GM12878 (cell line): ENCODE data around the gene HIRIP3. TPM values are rescaled to one million over a fixed set of nuclear protein-coding genes. Genes with fewer than 3 reads are reported as not detected.

ENCODE experiments used
- ATAC-seq: fragments of 200-7000 bp; cut with Tn5 transposase; 3 replicates; pipeline ENCODE4 v1.9.1; 2020; ENCODE audit warnings: mild to moderate bottlenecking, moderate library complexity
- BruUV-seq: library from RNA; stranded (reverse); fragments of 400-500 nt; replicated peaks from 2 replicates; lab custom pipeline; 2021; lab: Mats Ljungman, UMichigan
- CTCF ChIA-PET: fragments of 300-600 bp; sonication (Branson Sonifier 250); formaldehyde crosslinking; extraction: SDS; loops from one replicate; lab custom pipeline; 2021; ENCODE audit warnings: inconsistent platforms; lab: Yijun Ruan, JAX
- POLR2A ChIA-PET: fragments of 350-600 bp; formaldehyde crosslinking; extraction: SDS; loops from one replicate; lab custom pipeline; 2021; ENCODE audit warnings: inconsistent platforms; lab: Charles Lee
- RAD21 ChIA-PET: fragments of 300-600 bp; sonication (Branson Sonifier 250); formaldehyde crosslinking; loops from one replicate; lab custom pipeline; 2023; ENCODE audit warnings: antibody characterized with exemption; ENCODE audit not compliant: unreplicated experiment; lab: Charles Lee
- SMC1A ChIA-PET: fragments of 300-600 bp; sonication (Branson Sonifier 250); formaldehyde crosslinking; loops from one replicate; lab custom pipeline; 2023; ENCODE audit not compliant: unreplicated experiment, uncharacterized antibody; lab: Charles Lee
- DNase-seq: peaks from one replicate; pipeline ENCODE4 v3.0.0-alpha.2; 2011; ENCODE audit warnings: low read depth, low spot score
- FAIRE-seq: peaks from 3 replicates; lab custom pipeline; 2011; peaks lifted over from hg19 to GRCh38; lab: Jason Lieb, UNC
- H2AFZ ChIP-seq: 2 replicates; pipeline ENCODE4 v1.6.0; 2011; ENCODE audit warnings: low read depth, low read length, control low read depth; ENCODE audit not compliant: control insufficient read depth
- H3K27ac ChIP-seq: 2 replicates; pipeline ENCODE4 v1.5.1; 2011; ENCODE audit warnings: control low read depth; ENCODE audit not compliant: control insufficient read depth, insufficient read depth
- H3K27me3 ChIP-seq, 2 experiments: replicated peaks in 1 of 2; 2 replicates each; pipeline versions ENCODE4 v1.6.0 to v1.6.1; 2011; ENCODE audit warnings: low read length in 1 of 2; ENCODE audit not compliant: control insufficient read depth in 2 of 2, insufficient read depth in 2 of 2
- H3K36me3 ChIP-seq, 2 experiments: 2 replicates each; pipeline ENCODE4 v1.5.1; 2011; ENCODE audit warnings: low read length in 1 of 2; ENCODE audit not compliant: control insufficient read depth in 2 of 2, insufficient read depth in 2 of 2
- H3K4me1 ChIP-seq: 2 replicates; pipeline ENCODE4 v1.6.1; 2011; ENCODE audit warnings: mild to moderate bottlenecking, low read length, moderate library complexity, mixed read lengths; ENCODE audit not compliant: control insufficient read depth, insufficient read depth
- H3K4me2 ChIP-seq: 2 replicates; pipeline ENCODE4 v1.6.0; 2011; ENCODE audit warnings: control low read depth; ENCODE audit not compliant: control insufficient read depth, insufficient read depth
- H3K4me3 ChIP-seq: fragments of 200-600 bp; sonication (generic); 2 replicates; pipeline ENCODE4 v1.5.1; 2016
- H3K79me2 ChIP-seq: 2 replicates; pipeline ENCODE4 v1.6.0; 2011; ENCODE audit warnings: low read length; ENCODE audit not compliant: control insufficient read depth, insufficient read depth
- H3K9ac ChIP-seq: 2 replicates; pipeline ENCODE4 v1.8.0; 2011; ENCODE audit warnings: low read length, control low read depth, mixed read lengths; ENCODE audit not compliant: control insufficient read depth, insufficient read depth
- H3K9me3 ChIP-seq: replicated peaks from 3 replicates; pipeline ENCODE4 v1.5.1; 2011; ENCODE audit warnings: mild to moderate bottlenecking, low read length; ENCODE audit not compliant: control insufficient read depth, insufficient read depth
- H4K20me1 ChIP-seq: 2 replicates; pipeline ENCODE4 v1.6.0; 2011; ENCODE audit not compliant: control insufficient read depth, insufficient read depth
- FOS ChIP-seq: IDR thresholded peaks from 3 replicates; pipeline ENCODE4 v1.6.1; 2011; ENCODE audit warnings: borderline replicate concordance; ENCODE audit not compliant: insufficient read length; ENCODE audit errors: extremely low read depth
- JUND ChIP-seq: IDR thresholded peaks from 2 replicates; pipeline ENCODE4 v1.6.1; 2012; ENCODE audit warnings: low read depth, mild to moderate bottlenecking, low read length, improper control_type of control experiment, moderate library complexity
- MEF2B ChIP-seq: fragments of 450-650 bp; IDR thresholded peaks from 2 replicates; pipeline ENCODE4 v1.6.1; 2018; ENCODE audit warnings: mild to moderate bottlenecking, moderate library complexity; ENCODE audit not compliant: partially characterized antibody, poor library complexity, severe bottlenecking
- MXI1 ChIP-seq: fragments of 150-350 bp; IDR thresholded peaks from 2 replicates; pipeline ENCODE4 v1.6.1; 2011; ENCODE audit warnings: low read depth, mild to moderate bottlenecking, inconsistent platforms, low read length, improper control_type of control experiment
- NFXL1 ChIP-seq: fragments of 450-650 bp; IDR thresholded peaks from 2 replicates; pipeline ENCODE4 v1.6.1; 2017; ENCODE audit warnings: antibody characterized with exemption, mild to moderate bottlenecking, borderline replicate concordance
- NR2F1 ChIP-seq: fragments of 450-650 bp; conservative IDR thresholded peaks from 2 replicates; pipeline ENCODE4 v1.6.1; 2017; ENCODE audit warnings: mild to moderate bottlenecking
- RFX5 ChIP-seq: IDR thresholded peaks from 2 replicates; pipeline ENCODE4 v1.6.1; 2011; ENCODE audit warnings: low read depth, low read length, improper control_type of control experiment
- SPI1 ChIP-seq: IDR thresholded peaks from 2 replicates; pipeline ENCODE4 v1.6.1; 2011; ENCODE audit warnings: low read depth, mild to moderate bottlenecking, low read length, moderate library complexity, borderline replicate concordance; ENCODE audit not compliant: insufficient read depth
- STAT3 ChIP-seq: IDR thresholded peaks from 2 replicates; pipeline ENCODE4 v1.6.1; 2011; ENCODE audit warnings: low read depth, low read length, improper control_type of control experiment
- TBL1XR1 ChIP-seq: IDR thresholded peaks from 2 replicates; pipeline ENCODE4 v1.6.1; 2012; ENCODE audit warnings: low read depth, low read length, improper control_type of control experiment
- TCF7 ChIP-seq: IDR thresholded peaks from 2 replicates; pipeline ENCODE4 v1.6.1; 2014; ENCODE audit warnings: antibody characterized with exemption, borderline replicate concordance
- YY1 ChIP-seq: IDR thresholded peaks from 2 replicates; pipeline ENCODE4 v1.6.1; 2011; ENCODE audit warnings: low read depth, mild to moderate bottlenecking, low read length
- ZNF274 ChIP-seq: IDR thresholded peaks from one replicate; pipeline ENCODE4 v1.8.0; 2011; ENCODE audit not compliant: insufficient read length, insufficient read depth
- ZZZ3 ChIP-seq: IDR thresholded peaks from 2 replicates; pipeline ENCODE4 v1.6.1; 2011; ENCODE audit warnings: low read depth; ENCODE audit not compliant: control insufficient read depth, insufficient read length
- WGBS: methylation state at CpG from one replicate; pipeline ENCODE4 v1.1.6; 2016; ENCODE audit warnings: low lambda C conversion rate; ENCODE audit not compliant: insufficient replicate concordance, insufficient coverage; ENCODE audit errors: missing lambda C conversion rate; 5-methylcytosine and 5-hydroxymethylcytosine counted together
- in situ Hi-C: fragments of 300-500 bp; cut with MboI; formaldehyde crosslinking; loops from 9 replicates; pipeline ENCODE4 v1.14.3; 2018; ENCODE audit warnings: mixed read lengths
- intact Hi-C: fragments of 100-400 bp; cut with micrococcal nuclease; formaldehyde crosslinking; loops from one replicate; pipeline ENCODE4 v1.14.2; 2022; ENCODE audit not compliant: unreplicated experiment
- polyA plus RNA-seq, 11 experiments: library from polyadenylated mRNA; depleted of rRNA in 4 of 11; unstranded in 6 of 11; stranded (reverse) in 5 of 11; fragments of >200 nt; fragmentation: Nextera tagmentation in 4 of 11; fragmentation: Illumina TruSeq in 1 of 11; extraction: Ambion mirVana in 4 of 11; extraction: Trizol in 1 of 11; gene quantifications; 1 replicate in 1 of 11; 2 replicates in 10 of 11; pipeline versions ENCODE4 v1.2.1 to v1.2.3, GENCODE V29; 2011 to 2016; ENCODE audit warnings: inconsistent platforms in 2 of 11, missing spikeins in 2 of 11, low read depth in 1 of 11
- total RNA-seq, 4 experiments: library from RNA; depleted of rRNA in 3 of 4; stranded (reverse); fragments of >200 nt in 3 of 4; fragmentation: Illumina TruSeq in 1 of 4; extraction: Trizol in 1 of 4; gene quantifications; 2 replicates each; pipeline versions ENCODE4 v1.2.1 to v1.2.3, GENCODE V29; 2013 to 2021
- TF ChIP-seq, protein P1 (sequence below): IDR thresholded peaks from 2 replicates; pipeline ENCODE4 v1.6.1; 2012; ENCODE audit warnings: mild to moderate bottlenecking, low read depth, low read length
- TF ChIP-seq, protein P2 (sequence below): fragments of 450-650 bp; formaldehyde crosslinking; IDR thresholded peaks from 2 replicates; pipeline ENCODE4 v1.4.0; 2022; ENCODE audit warnings: mild to moderate bottlenecking, moderate library complexity
- TF ChIP-seq, protein P3 (sequence below): IDR thresholded peaks from 2 replicates; pipeline ENCODE4 v1.6.1; 2012; ENCODE audit warnings: low read depth, low read length, improper control_type of control experiment

Gene HIRIP3
- total and polyA plus RNA-seq, 10 of the 15 experiments (the other 5 are each of a cell fraction or from before 2014, with no cell fraction given): 4.1 to 43.5 (median 23.9) TPM

DNA sequence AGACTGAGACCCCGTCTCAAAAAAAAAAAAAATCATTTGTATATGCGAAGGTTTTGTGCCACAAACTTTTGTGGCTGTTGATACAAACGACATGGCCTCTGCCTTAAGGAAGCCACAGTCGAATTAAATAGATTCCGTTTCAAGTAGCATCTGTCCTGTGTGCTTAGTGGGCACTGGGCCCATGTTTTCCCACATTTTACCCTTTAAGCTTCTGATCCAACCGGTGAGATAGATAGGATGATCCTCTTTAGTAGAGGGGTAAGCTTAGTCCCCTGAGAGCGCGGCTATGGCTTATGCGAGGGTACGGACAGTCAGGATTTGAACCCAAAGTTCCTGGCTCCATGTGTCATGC, 34.3 kb downstream of the HIRIP3 start:
- 80% methylated on average over 10 of the region's 10 CpGs for WGBS
- H4K20me1 ChIP-seq: no peaks in the 10 kb centered on the region
- no peak for ATAC-seq
- FAIRE-seq: no peak
- no peak overlapping the region for H3K27ac ChIP-seq
- no peaks in the 10 kb centered on the region for H3K9me3 ChIP-seq
- intact Hi-C loops (loop anchor here (5.0 kb wide), 1 partner anchor 34 kb away; the partner anchor contains the start of gene KCTD13), in situ Hi-C loops (no loop called here)
- DNase-seq: no peak
- H2AFZ ChIP-seq: peak overlapping the region; percentile 100
- RAD21 ChIA-PET: interaction anchor here (0.8 to 3.8 kb wide), 4 partner anchors 13 to 222 kb away, joined by 3 to 19 read pairs (median 6); partner anchors contain the start of genes KCTD13 and TAOK2
- H3K4me3 ChIP-seq: peak overlapping the region; percentile 68
- H3K36me3 ChIP-seq: no peaks in the 10 kb centered on the region
- H3K4me1 ChIP-seq: peaks cover 2% of the 10 kb centered on the region; the same call in 1 of the 2 replicates
- CTCF ChIA-PET: interaction anchor here (0.8 to 3.3 kb wide), 9 partner anchors 12 to 141 kb away, joined by 3 to 21 read pairs (median 4); partner anchors contain the start of genes KCTD13, MVP and TAOK2
- BruUV-seq: no TSS peak
- peak overlapping the region; percentile 92 for H3K4me2 ChIP-seq
- no peaks in the 10 kb centered on the region for H3K27me3 ChIP-seq
- SMC1A ChIA-PET: interaction anchor here (0.7 to 2.7 kb wide), 5 partner anchors 12 to 112 kb away, joined by 3 to 20 read pairs (median 4); partner anchors contain the start of gene TAOK2
- POLR2A ChIA-PET: interaction anchor here (0.6 to 3.4 kb wide), 4 partner anchors 13 to 137 kb away, joined by 3 to 53 read pairs (median 8); partner anchors contain the start of genes HIRIP3, INO80E, KCTD13 and TAOK2
- H3K79me2 ChIP-seq: peaks cover 4% of the 10 kb centered on the region; the same call in 1 of the 2 replicates
- H3K9ac ChIP-seq: peak overlapping the region; percentile 79
- TF ChIP-seq ZNF274: no peak
- TF ChIP-seq, protein P1, sequence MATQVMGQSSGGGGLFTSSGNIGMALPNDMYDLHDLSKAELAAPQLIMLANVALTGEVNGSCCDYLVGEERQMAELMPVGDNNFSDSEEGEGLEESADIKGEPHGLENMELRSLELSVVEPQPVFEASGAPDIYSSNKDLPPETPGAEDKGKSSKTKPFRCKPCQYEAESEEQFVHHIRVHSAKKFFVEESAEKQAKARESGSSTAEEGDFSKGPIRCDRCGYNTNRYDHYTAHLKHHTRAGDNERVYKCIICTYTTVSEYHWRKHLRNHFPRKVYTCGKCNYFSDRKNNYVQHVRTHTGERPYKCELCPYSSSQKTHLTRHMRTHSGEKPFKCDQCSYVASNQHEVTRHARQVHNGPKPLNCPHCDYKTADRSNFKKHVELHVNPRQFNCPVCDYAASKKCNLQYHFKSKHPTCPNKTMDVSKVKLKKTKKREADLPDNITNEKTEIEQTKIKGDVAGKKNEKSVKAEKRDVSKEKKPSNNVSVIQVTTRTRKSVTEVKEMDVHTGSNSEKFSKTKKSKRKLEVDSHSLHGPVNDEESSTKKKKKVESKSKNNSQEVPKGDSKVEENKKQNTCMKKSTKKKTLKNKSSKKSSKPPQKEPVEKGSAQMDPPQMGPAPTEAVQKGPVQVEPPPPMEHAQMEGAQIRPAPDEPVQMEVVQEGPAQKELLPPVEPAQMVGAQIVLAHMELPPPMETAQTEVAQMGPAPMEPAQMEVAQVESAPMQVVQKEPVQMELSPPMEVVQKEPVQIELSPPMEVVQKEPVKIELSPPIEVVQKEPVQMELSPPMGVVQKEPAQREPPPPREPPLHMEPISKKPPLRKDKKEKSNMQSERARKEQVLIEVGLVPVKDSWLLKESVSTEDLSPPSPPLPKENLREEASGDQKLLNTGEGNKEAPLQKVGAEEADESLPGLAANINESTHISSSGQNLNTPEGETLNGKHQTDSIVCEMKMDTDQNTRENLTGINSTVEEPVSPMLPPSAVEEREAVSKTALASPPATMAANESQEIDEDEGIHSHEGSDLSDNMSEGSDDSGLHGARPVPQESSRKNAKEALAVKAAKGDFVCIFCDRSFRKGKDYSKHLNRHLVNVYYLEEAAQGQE: no peak
- no peak for TF ChIP-seq NR2F1
- TF ChIP-seq FOS: no peak
- no peak for TF ChIP-seq YY1
- TF ChIP-seq, protein P2, sequence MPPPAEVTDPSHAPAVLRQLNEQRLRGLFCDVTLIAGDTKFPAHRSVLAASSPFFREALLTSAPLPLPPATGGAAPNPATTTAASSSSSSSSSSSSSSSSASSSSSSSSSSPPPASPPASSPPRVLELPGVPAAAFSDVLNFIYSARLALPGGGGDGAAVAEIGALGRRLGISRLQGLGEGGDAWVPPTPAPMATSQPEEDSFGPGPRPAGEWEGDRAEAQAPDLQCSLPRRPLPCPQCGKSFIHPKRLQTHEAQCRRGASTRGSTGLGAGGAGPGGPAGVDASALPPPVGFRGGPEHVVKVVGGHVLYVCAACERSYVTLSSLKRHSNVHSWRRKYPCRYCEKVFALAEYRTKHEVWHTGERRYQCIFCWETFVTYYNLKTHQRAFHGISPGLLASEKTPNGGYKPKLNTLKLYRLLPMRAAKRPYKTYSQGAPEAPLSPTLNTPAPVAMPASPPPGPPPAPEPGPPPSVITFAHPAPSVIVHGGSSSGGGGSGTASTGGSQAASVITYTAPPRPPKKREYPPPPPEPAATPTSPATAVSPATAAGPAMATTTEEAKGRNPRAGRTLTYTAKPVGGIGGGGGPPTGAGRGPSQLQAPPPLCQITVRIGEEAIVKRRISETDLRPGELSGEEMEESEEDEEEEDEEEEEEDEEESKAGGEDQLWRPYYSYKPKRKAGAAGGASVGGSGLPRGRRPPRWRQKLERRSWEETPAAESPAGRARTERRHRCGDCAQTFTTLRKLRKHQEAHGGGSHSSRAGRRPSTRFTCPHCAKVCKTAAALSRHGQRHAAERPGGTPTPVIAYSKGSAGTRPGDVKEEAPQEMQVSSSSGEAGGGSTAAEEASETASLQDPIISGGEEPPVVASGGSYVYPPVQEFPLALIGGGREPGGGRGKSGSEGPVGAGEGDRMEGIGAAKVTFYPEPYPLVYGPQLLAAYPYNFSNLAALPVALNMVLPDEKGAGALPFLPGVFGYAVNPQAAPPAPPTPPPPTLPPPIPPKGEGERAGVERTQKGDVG (CRISPR knock-in tag): no peak
- no peak for TF ChIP-seq MEF2B
- no peak for TF ChIP-seq TCF7
- TF ChIP-seq RFX5: no peak
- no peak for TF ChIP-seq ZZZ3
- TF ChIP-seq SPI1: no peak
- TF ChIP-seq TBL1XR1: no peak
- TF ChIP-seq, protein P3, sequence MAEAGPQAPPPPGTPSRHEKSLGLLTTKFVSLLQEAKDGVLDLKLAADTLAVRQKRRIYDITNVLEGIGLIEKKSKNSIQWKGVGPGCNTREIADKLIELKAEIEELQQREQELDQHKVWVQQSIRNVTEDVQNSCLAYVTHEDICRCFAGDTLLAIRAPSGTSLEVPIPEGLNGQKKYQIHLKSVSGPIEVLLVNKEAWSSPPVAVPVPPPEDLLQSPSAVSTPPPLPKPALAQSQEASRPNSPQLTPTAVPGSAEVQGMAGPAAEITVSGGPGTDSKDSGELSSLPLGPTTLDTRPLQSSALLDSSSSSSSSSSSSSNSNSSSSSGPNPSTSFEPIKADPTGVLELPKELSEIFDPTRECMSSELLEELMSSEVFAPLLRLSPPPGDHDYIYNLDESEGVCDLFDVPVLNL: no peak
- TF ChIP-seq NFXL1: no peak
- no peak for TF ChIP-seq MXI1
- no peak for TF ChIP-seq STAT3
- no peak for TF ChIP-seq JUND
